ENCODE results near the gene SPECC1L. TPM values are rescaled to one million over a fixed set of nuclear protein-coding genes. Genes with fewer than 3 reads are reported as not detected.
"Not testable (repeated sequence)": the region's sequence is repeated elsewhere in the genome, so short reads cannot be mapped to it uniquely, and the experiment has no call there.

The SPECC1L gene
- total and polyA plus RNA-seq, 8 donors, result 6.0 to 53.1 (median 21.8) TPM

DNA sequence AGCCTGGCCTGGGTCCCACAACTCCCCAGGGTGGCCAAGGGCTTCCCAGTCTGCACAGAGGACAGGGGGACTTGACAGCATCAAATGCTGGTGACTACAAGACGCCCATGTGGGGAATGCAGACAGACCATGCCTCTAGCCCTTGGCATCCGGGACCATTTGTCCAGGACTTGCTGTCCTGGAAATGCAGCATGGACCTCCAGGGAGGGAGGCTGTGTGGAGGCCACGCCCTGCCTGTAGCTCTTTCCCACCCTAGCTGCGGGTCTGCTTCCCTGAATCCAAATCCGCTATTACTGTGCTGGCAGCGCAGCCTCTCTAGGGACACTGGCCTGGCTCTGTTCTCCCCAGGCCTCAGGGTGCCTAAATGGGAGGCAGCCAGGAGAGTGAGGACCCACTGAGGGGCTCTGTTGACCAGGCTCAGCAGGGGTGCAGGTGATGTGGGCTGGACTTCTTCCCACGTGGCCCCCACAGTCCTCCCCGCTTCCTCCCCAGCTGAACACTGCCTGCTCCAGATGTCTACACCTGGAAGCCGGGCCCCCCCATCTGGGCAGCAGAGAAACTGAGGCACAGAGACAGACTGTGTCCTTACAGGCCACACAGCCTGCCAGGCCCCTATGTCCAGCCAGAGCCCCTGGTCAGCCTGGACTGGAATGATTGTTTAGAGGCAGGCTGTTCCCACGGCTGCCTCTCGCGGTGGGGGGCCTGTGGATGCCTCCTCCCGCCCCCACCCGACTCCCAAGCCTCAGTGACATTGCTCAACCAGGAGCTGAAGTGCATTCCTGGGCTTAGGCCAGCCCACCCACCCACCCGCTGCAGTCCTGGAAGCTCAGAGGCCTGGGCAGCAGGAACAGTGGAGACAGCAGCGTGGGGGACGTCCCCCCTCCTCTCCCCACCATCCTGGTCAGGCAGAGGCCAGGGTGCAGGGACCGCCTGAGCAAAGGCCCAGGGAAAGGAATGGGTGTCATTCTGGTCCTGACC, 24.8 kb upstream of the SPECC1L start:
- intact Hi-C loops (cut with DNase I; ENCODE audit: low total_unique reads), result loop anchor here (10.0 kb wide), 1 partner anchor 61 kb away; the partner anchor contains the start of gene SUSD2
- TF ChIP-seq POLR2AphosphoS5 (IDR thresholded peaks at IDR 0.05) (peak; percentile 60 to 76 (median 75)), EP300 (IDR thresholded peaks at IDR 0.05) (peak; percentile 69)
- Histone ChIP-seq H3K4me3 (peak overlapping the region in 3 of 4 donors; percentile 21 to 44 (median 25)), H3K4me1 (peaks cover 21 to 59% (median 36%) of the 10 kb centered on the region in 4 donors), H3K27ac (peak overlapping the region; percentile 70 to 88 (median 85))
- H3K9me3 ChIP-seq, H3K36me3 ChIP-seq, H3K27me3 ChIP-seq: not testable (repeated sequence)
- WGBS, 5 donors, result 48 to 76% (median 70%) methylated on average over 12 to 18 of the region's 18 CpGs
- peak; percentile 38 to 69 for DNase-seq

DNA sequence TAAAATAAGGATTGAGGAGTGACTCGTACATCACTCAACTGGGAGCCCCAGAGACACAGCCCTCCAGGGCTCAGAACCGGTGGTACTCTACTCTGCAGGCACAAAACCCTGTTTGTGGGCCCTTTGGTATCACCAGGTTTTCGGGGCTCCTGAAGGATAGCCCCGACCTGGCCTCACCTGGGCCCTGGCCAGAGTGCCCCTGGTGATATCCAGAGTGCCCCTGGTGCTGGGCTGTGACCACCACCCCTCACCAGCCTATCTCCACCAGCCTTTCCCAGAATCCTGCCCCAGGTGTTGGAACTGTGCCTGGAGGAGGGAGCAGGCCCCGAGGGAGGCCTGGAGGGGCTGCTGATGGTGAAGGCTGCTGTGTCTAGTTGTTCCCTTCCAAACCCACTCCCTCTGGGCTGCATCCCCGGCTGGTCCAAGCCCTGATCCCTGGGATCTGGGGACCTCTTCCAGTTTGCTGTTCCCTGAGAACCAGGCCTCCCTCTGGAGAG, 23.6 kb upstream of the SPECC1L start:
- no peaks in the 10 kb centered on the region for H3K9me3 ChIP-seq
- WGBS, 5 donors, result 56 to 67% (median 60%) methylated on average over 6 of the region's 6 CpGs
- TF ChIP-seq POLR2A (IDR thresholded peaks at IDR 0.05), result no peak
- no peak for TF ChIP-seq EP300 (IDR thresholded peaks at IDR 0.05)
- TF ChIP-seq, protein P1, sequence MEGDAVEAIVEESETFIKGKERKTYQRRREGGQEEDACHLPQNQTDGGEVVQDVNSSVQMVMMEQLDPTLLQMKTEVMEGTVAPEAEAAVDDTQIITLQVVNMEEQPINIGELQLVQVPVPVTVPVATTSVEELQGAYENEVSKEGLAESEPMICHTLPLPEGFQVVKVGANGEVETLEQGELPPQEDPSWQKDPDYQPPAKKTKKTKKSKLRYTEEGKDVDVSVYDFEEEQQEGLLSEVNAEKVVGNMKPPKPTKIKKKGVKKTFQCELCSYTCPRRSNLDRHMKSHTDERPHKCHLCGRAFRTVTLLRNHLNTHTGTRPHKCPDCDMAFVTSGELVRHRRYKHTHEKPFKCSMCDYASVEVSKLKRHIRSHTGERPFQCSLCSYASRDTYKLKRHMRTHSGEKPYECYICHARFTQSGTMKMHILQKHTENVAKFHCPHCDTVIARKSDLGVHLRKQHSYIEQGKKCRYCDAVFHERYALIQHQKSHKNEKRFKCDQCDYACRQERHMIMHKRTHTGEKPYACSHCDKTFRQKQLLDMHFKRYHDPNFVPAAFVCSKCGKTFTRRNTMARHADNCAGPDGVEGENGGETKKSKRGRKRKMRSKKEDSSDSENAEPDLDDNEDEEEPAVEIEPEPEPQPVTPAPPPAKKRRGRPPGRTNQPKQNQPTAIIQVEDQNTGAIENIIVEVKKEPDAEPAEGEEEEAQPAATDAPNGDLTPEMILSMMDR (IDR thresholded peaks at IDR 0.05), result no peak
- no peak for TF ChIP-seq POLR2AphosphoS5 (IDR thresholded peaks at IDR 0.05)
- DNase-seq, result no peak
- no peak overlapping the region for H3K4me3 ChIP-seq
- intact Hi-C loops (cut with DNase I; ENCODE audit: low total_unique reads), result loop anchor here (10.0 kb wide), 1 partner anchor 62 kb away; the partner anchor contains the start of gene SUSD2
- H3K27ac ChIP-seq, result peak overlapping the region; percentile 52 to 88 (median 85)
- H3K36me3 ChIP-seq, result no peaks in the 10 kb centered on the region
- no peaks in the 10 kb centered on the region for H3K27me3 ChIP-seq
- peaks cover 21 to 57% (median 36%) of the 10 kb centered on the region in 4 donors for H3K4me1 ChIP-seq

DNA sequence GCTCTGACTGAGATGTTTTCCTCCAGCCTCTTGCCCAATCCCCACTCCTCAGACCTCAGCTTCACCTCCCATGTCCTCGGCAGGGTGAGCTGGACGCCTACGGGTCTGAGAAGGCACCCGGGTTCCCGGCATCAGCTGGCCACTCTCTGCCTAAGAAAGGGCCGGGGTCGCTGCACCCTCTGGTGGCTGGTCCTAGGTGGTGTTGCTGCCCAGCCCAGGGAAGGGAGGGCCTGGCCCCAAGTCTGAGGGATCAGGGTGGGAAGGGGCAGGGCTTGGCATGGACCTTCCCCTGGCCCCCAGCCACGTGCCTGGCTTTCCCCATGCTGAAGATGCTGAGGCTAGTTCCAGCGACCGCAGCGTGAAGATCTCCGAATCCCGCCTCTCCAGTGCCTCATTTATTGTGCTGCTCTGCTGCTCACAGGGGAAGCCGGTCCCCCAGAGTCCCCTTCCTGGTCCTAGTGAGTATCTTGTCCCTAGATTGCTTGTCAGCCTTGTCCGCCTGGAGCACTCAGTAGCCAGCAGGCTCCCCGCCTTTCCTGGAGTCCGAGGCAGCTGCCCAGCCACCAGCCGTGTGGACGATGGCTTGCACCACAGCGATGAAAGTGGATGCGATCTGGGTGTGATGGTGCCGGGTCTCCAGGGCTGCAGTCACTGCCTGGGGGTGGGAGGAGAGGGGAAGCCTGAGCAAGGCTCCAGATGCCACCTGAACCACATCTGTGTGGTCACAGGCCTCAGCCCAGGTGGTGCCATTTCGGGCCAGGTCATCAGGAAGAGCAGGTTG, 22.9 kb upstream of the SPECC1L start:
- Histone ChIP-seq H3K9me3 (no peaks in the 10 kb centered on the region), H3K4me1 (peaks cover 21 to 50% (median 35%) of the 10 kb centered on the region in 4 donors), H3K4me3 (no peak overlapping the region), H3K27ac (peak overlapping the region in 4 of 5 donors; percentile 80 to 88 (median 86)), H3K27me3 (no peaks in the 10 kb centered on the region), H3K36me3 (no peaks in the 10 kb centered on the region)
- intact Hi-C loops (cut with DNase I; ENCODE audit: low total_unique reads), result loop anchor here (10.0 kb wide), 1 partner anchor 63 kb away; the partner anchor contains the start of gene SUSD2
- peak; percentile 88 to 93 for DNase-seq
- 21 to 42% (median 39%) methylated on average over 21 to 23 of the region's 23 CpGs for WGBS, 5 donors
- TF ChIP-seq POLR2AphosphoS5 (IDR thresholded peaks at IDR 0.05) (peak; percentile 38 to 88 (median 47)), POLR2A (IDR thresholded peaks at IDR 0.05) (no peak), EP300 (IDR thresholded peaks at IDR 0.05) (peak; percentile 65)
- TF ChIP-seq, protein P1 (IDR thresholded peaks at IDR 0.05), result peak in 6 of 7 experiments; percentile 32 to 97 (median 86)

DNA sequence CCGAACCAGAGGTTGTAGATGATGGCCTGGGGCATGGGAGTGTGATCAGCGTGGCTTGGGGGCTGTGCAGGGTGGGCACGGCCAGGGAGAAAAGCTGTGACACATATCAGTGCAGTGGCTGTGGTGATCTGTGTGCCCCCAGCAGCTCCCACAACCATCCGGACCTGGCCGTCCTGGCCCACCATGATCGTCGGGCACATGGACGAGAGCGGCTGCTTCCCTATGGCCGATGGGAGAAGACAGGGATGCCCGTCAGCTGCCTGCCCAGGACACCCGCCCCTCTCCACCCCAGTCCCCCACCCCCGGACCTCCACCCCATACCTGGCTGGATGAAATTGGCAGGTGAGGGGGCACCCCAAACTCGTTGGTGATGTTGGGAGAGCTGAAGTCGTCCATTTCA, 22.0 kb upstream of the SPECC1L start:
- H3K4me3 ChIP-seq, H3K36me3 ChIP-seq, DNase-seq, H3K27ac ChIP-seq, H3K9me3 ChIP-seq, H3K27me3 ChIP-seq: not testable (repeated sequence)
- peaks cover 17 to 41% (median 30%) of the 10 kb centered on the region in 4 donors for H3K4me1 ChIP-seq
- intact Hi-C loops (cut with DNase I; ENCODE audit: low total_unique reads), result loop anchor here (10.0 kb wide), 1 partner anchor 64 kb away; the partner anchor contains the start of gene SUSD2
- WGBS, 5 donors, result 89 to 94% (median 92%) methylated on average over 4 to 15 of the region's 15 CpGs

DNA sequence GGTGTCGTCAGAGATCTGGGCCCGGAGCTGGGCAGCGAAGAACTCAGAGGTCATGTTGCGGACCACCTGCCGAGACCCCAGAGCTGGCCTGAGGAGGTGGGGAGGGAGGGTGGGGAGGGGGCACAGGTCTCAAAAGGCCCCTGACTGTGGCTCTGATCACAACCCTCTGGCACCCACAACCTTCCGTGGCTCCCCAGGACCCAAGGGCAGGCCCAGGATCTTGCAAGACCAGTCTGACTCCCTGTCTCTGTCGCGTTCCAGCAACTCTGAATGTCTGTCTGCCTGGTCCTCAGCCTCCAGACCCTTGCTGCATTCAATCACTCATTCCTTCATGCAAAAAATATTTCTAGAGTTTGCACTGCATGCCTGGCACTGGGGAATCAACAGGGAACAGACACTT, 21.2 kb upstream of the SPECC1L start:
- not testable (repeated sequence) for H3K36me3 ChIP-seq

DNA sequence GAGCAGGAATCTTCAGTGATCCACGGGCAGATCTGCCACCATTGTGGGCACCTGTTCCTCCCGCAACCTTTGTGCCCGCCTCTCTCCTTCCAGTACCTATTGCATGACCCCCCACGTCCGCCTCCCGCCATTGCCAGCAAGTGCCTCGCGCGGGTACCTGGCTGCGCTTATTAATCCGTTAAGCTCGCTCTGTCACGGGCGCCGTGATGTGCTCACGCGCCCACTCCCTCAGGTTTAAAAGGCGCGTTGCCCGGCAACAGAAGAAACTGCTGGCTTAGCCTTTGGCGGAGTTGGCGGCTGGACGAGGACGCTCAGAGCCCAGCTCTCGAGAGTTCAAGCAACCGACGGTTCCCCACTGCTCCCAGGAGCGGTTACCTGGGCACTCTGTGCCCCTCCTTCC, 19.3 kb upstream of the SPECC1L start:
- WGBS, 5 donors, result 90 to 93% methylated on average over 2 to 14 of the region's 28 CpGs; no CpG with 5 or more reads in 3 of the 5 donors

More for the DNA sequence above, 21.2 kb upstream of the SPECC1L start:
- H3K4me3 ChIP-seq, H3K27ac ChIP-seq, H3K9me3 ChIP-seq, DNase-seq, H3K27me3 ChIP-seq: not testable (repeated sequence)
- 56 to 82% (median 62%) methylated on average over 3 to 6 of the region's 8 CpGs for WGBS, 5 donors
- intact Hi-C loops (cut with DNase I; ENCODE audit: low total_unique reads), result loop anchor here (10.0 kb wide), 1 partner anchor 65 kb away; the partner anchor contains the start of gene SUSD2
- H3K4me1 ChIP-seq, result peaks cover 16 to 36% (median 27%) of the 10 kb centered on the region in 4 donors

DNA sequence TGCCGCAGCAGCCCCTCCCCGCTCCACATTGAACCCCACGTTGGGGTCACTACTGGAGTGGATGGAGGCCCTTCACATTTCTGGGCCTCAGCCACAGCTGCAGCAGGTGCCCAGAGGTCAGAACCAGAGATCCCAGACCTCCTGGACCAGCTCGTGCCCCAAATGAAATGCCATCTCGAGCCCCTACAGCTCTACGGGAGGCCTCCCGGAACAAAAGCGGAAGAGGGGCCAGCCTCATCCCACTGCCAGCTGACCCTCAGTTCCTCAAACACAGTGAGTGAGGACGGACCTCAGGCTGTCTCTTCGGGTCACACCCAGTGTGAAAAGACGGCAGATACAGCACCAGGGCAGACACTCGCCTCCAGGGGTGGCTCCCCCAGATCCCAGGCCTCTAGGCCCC, 17.5 kb upstream of the SPECC1L start:
- DNase-seq; intact Hi-C loops (cut with DNase I; ENCODE audit: low total_unique reads); H3K36me3 ChIP-seq; H3K27me3 ChIP-seq; H3K9me3 ChIP-seq; H3K4me1 ChIP-seq; H3K27ac ChIP-seq; H3K4me3 ChIP-seq: not testable (repeated sequence)
- WGBS, 5 donors, result 89 to 97% (median 94%) methylated on average over 5 to 12 of the region's 12 CpGs

More for the DNA sequence above, 19.3 kb upstream of the SPECC1L start:
- intact Hi-C loops (cut with DNase I; ENCODE audit: low total_unique reads); H3K9me3 ChIP-seq; H3K4me3 ChIP-seq; H3K36me3 ChIP-seq; H3K27ac ChIP-seq; DNase-seq; H3K27me3 ChIP-seq: not testable (repeated sequence)
- peaks cover 9 to 19% (median 14%) of the 10 kb centered on the region in 4 donors for H3K4me1 ChIP-seq

DNA sequence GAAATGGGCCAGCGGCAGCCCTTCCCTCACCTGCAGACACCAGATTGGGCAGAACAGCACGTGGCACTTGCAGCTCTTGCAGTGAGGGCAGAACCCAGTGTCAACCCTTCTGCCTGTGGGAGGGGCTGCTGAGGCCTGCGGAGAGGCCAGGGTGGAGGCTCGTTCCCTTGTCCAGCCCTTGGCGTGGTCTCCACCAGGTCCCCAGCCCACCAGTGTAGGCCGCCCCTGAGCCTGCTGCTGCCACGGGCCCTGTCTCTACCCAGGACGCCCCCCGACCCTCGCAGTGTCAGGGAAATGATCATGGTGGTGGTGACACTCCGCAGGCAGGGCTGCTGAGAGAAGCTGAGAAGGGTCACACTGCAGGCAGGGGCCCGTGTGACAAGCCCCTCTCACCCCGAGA, 14.5 kb upstream of the SPECC1L start:
- H3K4me1 ChIP-seq; DNase-seq; intact Hi-C loops (cut with DNase I; ENCODE audit: low total_unique reads); H3K27me3 ChIP-seq; H3K27ac ChIP-seq; H3K36me3 ChIP-seq; H3K9me3 ChIP-seq; H3K4me3 ChIP-seq: not testable (repeated sequence)
- WGBS, 5 donors, result 89 to 96% (median 93%) methylated on average over 3 to 10 of the region's 13 CpGs; no CpG with 5 or more reads in 1 of the 5 donors

All from stomach (tissue), 9 donors.